SK-N-SH treated with all-trans-retinoic acid at 6 μM for 48 hours (cell line): ENCODE results near the gene PAEP.

Experiments used
- ARNTL ChIP-seq: fragments of 450-650 bp; formaldehyde crosslinking; IDR thresholded peaks from 2 replicates; pipeline ENCODE4 v1.5.0; 2020; ENCODE audit warnings: low read depth, mild to moderate bottlenecking, moderate library complexity, borderline replicate concordance
- ZFP3 ChIP-seq: fragments of 250-450 bp; sonication (Bioruptor Pico); IDR thresholded peaks from 2 replicates; pipeline ENCODE4 v1.5.0; 2020; ENCODE audit warnings: mild to moderate bottlenecking, moderate library complexity
- ZNF565 ChIP-seq: fragments of 450-650 bp; formaldehyde crosslinking; conservative IDR thresholded peaks from 2 replicates; pipeline ENCODE4 v1.5.0; 2020; ENCODE audit warnings: low read depth, mild to moderate bottlenecking, moderate library complexity
- ZNF70 ChIP-seq: fragments of 450-650 bp; formaldehyde crosslinking; IDR thresholded peaks from 2 replicates; pipeline ENCODE4 v1.5.0; 2020; ENCODE audit warnings: mild to moderate bottlenecking, moderate library complexity
- ZNF8 ChIP-seq: fragments of 450-650 bp; formaldehyde crosslinking; IDR thresholded peaks from 2 replicates; pipeline ENCODE4 v1.5.0; 2020; ENCODE audit warnings: mild to moderate bottlenecking, moderate library complexity
- TF ChIP-seq, protein P1 (sequence below): fragments of 250-450 bp; sonication (Bioruptor Pico); IDR thresholded peaks from 2 replicates; pipeline ENCODE4 v1.5.0; 2020; ENCODE audit warnings: mild to moderate bottlenecking, moderate library complexity
- TF ChIP-seq, protein P2 (sequence below): fragments of 250-450 bp; sonication (Bioruptor Pico); IDR thresholded peaks from 2 replicates; pipeline ENCODE4 v1.5.1; 2021; ENCODE audit warnings: mild to moderate bottlenecking, moderate library complexity
- TF ChIP-seq, protein P3 (sequence below): fragments of 250-450 bp; sonication (Bioruptor Pico); IDR thresholded peaks from 2 replicates; pipeline ENCODE4 v1.5.1; 2020; ENCODE audit warnings: low read depth, mild to moderate bottlenecking, moderate library complexity

DNA sequence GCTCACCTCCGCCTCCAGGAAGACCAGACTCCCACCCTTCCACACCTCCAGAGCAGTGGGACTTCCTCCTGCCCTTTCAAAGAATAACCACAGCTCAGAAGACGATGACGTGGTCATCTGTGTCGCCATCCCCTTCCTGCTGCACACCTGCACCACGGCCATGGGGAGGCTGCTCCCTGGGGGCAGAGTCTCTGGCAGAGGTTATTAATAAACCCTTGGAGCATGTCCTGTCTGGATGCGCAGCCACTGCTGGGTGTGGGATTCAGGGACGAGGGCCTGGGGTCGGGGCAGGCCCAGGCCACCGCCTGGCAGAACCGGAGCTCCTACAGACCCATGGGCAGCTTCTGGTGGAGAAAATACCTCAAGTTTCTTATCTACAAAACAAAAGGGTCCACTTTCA lies 5.0 kb downstream of the PAEP start:
- TF ChIP-seq ARNTL (CRISPR knock-in tag) (no peak), ZNF565 (CRISPR knock-in tag) (no peak), ZNF70 (no peak), ZNF8 (CRISPR knock-in tag) (no peak), ZFP3 (CRISPR knock-in tag) (no peak)
- TF ChIP-seq, protein P1, sequence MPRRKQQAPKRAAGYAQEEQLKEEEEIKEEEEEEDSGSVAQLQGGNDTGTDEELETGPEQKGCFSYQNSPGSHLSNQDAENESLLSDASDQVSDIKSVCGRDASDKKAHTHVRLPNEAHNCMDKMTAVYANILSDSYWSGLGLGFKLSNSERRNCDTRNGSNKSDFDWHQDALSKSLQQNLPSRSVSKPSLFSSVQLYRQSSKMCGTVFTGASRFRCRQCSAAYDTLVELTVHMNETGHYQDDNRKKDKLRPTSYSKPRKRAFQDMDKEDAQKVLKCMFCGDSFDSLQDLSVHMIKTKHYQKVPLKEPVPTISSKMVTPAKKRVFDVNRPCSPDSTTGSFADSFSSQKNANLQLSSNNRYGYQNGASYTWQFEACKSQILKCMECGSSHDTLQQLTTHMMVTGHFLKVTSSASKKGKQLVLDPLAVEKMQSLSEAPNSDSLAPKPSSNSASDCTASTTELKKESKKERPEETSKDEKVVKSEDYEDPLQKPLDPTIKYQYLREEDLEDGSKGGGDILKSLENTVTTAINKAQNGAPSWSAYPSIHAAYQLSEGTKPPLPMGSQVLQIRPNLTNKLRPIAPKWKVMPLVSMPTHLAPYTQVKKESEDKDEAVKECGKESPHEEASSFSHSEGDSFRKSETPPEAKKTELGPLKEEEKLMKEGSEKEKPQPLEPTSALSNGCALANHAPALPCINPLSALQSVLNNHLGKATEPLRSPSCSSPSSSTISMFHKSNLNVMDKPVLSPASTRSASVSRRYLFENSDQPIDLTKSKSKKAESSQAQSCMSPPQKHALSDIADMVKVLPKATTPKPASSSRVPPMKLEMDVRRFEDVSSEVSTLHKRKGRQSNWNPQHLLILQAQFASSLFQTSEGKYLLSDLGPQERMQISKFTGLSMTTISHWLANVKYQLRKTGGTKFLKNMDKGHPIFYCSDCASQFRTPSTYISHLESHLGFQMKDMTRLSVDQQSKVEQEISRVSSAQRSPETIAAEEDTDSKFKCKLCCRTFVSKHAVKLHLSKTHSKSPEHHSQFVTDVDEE (CRISPR knock-in tag) = no peak
- TF ChIP-seq, protein P2, sequence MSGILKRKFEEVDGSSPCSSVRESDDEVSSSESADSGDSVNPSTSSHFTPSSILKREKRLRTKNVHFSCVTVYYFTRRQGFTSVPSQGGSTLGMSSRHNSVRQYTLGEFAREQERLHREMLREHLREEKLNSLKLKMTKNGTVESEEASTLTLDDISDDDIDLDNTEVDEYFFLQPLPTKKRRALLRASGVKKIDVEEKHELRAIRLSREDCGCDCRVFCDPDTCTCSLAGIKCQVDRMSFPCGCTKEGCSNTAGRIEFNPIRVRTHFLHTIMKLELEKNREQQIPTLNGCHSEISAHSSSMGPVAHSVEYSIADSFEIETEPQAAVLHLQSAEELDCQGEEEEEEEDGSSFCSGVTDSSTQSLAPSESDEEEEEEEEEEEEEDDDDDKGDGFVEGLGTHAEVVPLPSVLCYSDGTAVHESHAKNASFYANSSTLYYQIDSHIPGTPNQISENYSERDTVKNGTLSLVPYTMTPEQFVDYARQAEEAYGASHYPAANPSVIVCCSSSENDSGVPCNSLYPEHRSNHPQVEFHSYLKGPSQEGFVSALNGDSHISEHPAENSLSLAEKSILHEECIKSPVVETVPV = no peak
- TF ChIP-seq, protein P3, sequence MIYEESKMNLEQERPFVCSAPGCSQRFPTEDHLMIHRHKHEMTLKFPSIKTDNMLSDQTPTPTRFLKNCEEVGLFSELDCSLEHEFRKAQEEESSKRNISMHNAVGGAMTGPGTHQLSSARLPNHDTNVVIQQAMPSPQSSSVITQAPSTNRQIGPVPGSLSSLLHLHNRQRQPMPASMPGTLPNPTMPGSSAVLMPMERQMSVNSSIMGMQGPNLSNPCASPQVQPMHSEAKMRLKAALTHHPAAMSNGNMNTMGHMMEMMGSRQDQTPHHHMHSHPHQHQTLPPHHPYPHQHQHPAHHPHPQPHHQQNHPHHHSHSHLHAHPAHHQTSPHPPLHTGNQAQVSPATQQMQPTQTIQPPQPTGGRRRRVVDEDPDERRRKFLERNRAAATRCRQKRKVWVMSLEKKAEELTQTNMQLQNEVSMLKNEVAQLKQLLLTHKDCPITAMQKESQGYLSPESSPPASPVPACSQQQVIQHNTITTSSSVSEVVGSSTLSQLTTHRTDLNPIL = no peak
